GM18951 (cell line): ENCODE data around the gene NUDCD3.

Experiments
- POLR2A ChIP-seq: IDR thresholded peaks from 4 replicates; pipeline ENCODE4 v1.6.1; 2011; ENCODE audit warnings: mild to moderate bottlenecking; ENCODE audit not compliant: insufficient read length, insufficient read depth; ENCODE audit errors: extremely low read depth
- in situ Hi-C: fragments of 300-500 bp; cut with MboI; formaldehyde crosslinking; loops from one replicate; pipeline ENCODE4 v1.12.0; 2022; ENCODE audit warnings: low sequenced_read_pairs, mixed read lengths, inconsistent platforms; ENCODE audit not compliant: unreplicated experiment

Gene NUDCD3

GRCh38 chr7:44505595-44505994 is 15.1 kb upstream of the NUDCD3 start:
- in situ Hi-C loops: no loop called here
- TF ChIP-seq POLR2A: no peak

- no peak for TF ChIP-seq POLR2A
- in situ Hi-C loops: loop anchor here (25.0 kb wide), 1 partner anchor 261 kb away; no protein-coding TSS in a partner anchor
Measured at GRCh38 chr7:44498230-44498954, 7.9 kb upstream of the NUDCD3 start.

- no peak for TF ChIP-seq POLR2A
- in situ Hi-C loops: loop anchor here (25.0 kb wide), 1 partner anchor 260 kb away; no protein-coding TSS in a partner anchor
Measured at GRCh38 chr7:44497155-44498027, 6.9 kb upstream of the NUDCD3 start.

DNA sequence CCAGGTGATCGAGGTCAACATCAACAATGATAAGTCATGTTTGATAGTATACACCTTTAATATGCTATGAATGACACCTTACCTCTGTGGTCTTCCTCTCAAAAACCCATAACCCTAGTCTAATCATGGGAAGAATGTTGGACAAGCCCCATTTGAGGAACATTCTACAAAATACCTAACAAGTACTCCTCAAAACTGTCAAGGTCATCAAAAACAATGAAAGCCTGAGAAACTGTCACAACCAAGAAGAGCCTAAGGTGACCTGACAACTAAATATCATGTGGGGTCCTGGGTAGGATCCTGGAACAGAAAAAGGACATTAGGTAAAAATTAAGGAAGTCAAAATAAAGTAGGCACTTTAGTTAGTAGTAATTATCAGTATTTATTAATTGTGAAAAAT is 5.9 kb upstream of the NUDCD3 start:
- no peak for TF ChIP-seq POLR2A
- in situ Hi-C loops: loop anchor here (25.0 kb wide), 1 partner anchor 259 kb away; no protein-coding TSS in a partner anchor

GRCh38 chr7:44494960-44495359 is 4.5 kb upstream of the NUDCD3 start:
- TF ChIP-seq POLR2A: no peak
- in situ Hi-C loops: loop anchor here (25.0 kb wide), 1 partner anchor 258 kb away; no protein-coding TSS in a partner anchor

DNA sequence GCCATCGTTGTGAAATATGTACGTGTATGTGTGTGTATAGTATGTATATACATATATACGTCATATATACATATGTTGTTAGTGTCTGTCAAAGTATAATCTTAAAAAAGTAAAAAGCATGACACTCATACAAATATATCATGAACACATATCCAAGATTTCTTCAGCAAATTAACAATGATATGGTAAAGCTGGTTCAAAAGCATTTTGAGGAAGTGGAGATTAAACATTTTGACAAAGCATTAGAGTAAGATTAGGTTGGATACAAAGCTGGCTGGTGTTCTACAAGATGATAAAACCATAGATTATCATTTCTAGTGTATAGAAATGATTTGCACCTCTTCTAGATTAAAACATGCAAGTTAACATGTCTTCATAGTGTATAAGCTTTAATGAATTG is 771 bp upstream of the NUDCD3 start:
- in situ Hi-C loops: loop anchor here (25.0 kb wide), 1 partner anchor 254 kb away; no protein-coding TSS in a partner anchor
- TF ChIP-seq POLR2A: no peak

- in situ Hi-C loops: loop anchor here (25.0 kb wide), 1 partner anchor 253 kb away; no protein-coding TSS in a partner anchor
- no peak for TF ChIP-seq POLR2A
Measured at GRCh38 chr7:44489955-44490350, 505 bp downstream of the NUDCD3 start.

DNA sequence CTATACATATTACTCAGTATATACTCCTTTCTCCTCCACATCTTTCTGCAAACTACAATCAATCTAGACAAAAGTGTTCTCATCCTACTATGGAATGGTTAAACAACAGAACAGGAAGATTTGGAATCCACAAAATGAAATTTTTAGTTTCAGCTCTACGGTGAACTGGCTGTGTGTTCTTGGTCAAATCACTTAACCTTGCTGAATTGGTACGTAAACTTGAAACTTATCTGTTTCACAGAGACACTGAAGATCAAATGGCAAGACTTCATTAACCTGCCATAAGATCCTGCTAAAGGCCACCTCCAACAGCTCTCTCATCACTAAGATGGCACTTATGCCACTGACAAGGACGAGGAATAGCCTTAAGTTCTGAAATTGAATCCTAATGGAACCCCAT is 1.5 kb downstream of the NUDCD3 start:
- no peak for TF ChIP-seq POLR2A
- in situ Hi-C loops: loop anchor here (25.0 kb wide), 1 partner anchor 252 kb away; no protein-coding TSS in a partner anchor

DNA sequence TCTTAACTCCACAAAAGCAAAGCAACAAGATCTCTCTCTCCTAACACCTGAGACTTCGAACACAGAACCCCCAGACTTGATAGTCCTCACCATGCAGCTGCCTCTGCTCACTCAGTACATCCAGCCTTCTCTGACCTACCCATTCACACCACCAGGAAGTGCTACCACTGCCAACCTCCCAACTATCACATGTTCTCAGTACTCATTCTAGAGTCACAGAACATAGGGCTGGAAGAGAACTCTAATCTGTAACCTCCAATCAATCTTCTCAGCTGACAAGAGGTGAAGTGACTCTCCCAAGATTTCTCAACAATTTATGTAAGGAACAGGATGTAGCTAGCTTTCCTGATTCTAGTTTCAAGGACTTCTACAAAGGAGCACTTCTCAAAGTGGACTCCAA is 3.8 kb downstream of the NUDCD3 start:
- TF ChIP-seq POLR2A: no peak
- in situ Hi-C loops: loop anchor here (25.0 kb wide), 1 partner anchor 249 kb away; no protein-coding TSS in a partner anchor

- in situ Hi-C loops: loop anchor here (25.0 kb wide), 1 partner anchor 249 kb away; no protein-coding TSS in a partner anchor
- no peak for TF ChIP-seq POLR2A
Measured at GRCh38 chr7:44486001-44486400, 4.5 kb downstream of the NUDCD3 start.

GRCh38 chr7:44484482-44485313 is 5.8 kb downstream of the NUDCD3 start:
- in situ Hi-C loops: loop anchor here (25.0 kb wide), 1 partner anchor 247 kb away; no protein-coding TSS in a partner anchor
- TF ChIP-seq POLR2A: no peak

GRCh38 chr7:44482502-44483485 is 7.7 kb downstream of the NUDCD3 start:
- in situ Hi-C loops: loop anchor here (25.0 kb wide), 1 partner anchor 245 kb away; no protein-coding TSS in a partner anchor
- no peak for TF ChIP-seq POLR2A

DNA sequence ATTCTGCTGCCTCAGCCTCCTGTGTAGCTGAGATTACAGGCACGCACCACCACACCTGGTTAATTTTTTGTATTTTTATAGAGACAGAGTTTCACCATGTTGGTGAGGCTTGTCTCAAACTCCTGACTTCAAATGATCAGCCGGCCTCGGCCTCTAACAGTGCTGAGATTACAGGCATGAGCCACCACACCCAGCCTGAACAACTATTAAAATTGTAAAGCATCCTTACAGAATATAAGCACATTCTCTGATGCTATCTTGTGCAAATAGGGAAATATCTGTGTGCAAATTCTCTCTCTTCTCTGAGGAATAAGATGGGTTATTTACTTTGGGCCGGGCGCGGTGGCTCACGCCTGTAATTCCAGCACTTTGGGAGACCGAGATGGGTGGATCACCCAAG is 12.5 kb downstream of the NUDCD3 start:
- TF ChIP-seq POLR2A: no peak
- in situ Hi-C loops: loop anchor here (25.0 kb wide), 1 partner anchor 241 kb away; no protein-coding TSS in a partner anchor
